Upper lobe of left lung (tissue), 6 donors: ENCODE data around the gene MRC2. TPM values are rescaled to one million over a fixed set of nuclear protein-coding genes. Genes with fewer than 3 reads are reported as not detected.

ENCODE experiments used
- ATAC-seq, 2 donors: fragments of 200-7000 bp; cut with Tn5 transposase; one replicate each; pipeline ENCODE4 v1.9.1; 2022; ENCODE audit warnings: mild to moderate bottlenecking in 2 of 2, moderate library complexity in 2 of 2; ENCODE audit not compliant: low FRiP score in 2 of 2
- DNase-seq, 2 donors: peaks; one replicate each; pipeline ENCODE4 v3.0.0-alpha.2; 2019 to 2020
- H3K27ac ChIP-seq, 4 donors: fragments of 200-600 bp; sonication (generic); one replicate each; pipeline ENCODE4 v1.5.1; 2016 to 2019
- H3K27me3 ChIP-seq, 4 donors: fragments of 200-600 bp; sonication (generic); one replicate each; pipeline ENCODE4 v1.5.1; 2017 to 2019
- H3K36me3 ChIP-seq, 4 donors: fragments of 200-600 bp; sonication (generic); one replicate each; pipeline ENCODE4 v1.5.1; 2016 to 2019
- H3K4me1 ChIP-seq, 4 donors: fragments of 200-600 bp; sonication (generic); one replicate each; pipeline ENCODE4 v1.5.1; 2018 to 2019
- H3K4me3 ChIP-seq, 4 donors: fragments of 200-600 bp; sonication (generic); one replicate each; pipeline ENCODE4 v1.5.1; 2017 to 2019; ENCODE audit warnings: mild to moderate bottlenecking in 2 of 4, moderate library complexity in 1 of 4
- H3K9me3 ChIP-seq, 4 donors: fragments of 200-600 bp; sonication (generic); one replicate each; pipeline ENCODE4 v1.5.1; 2018 to 2019
- EP300 ChIP-seq, 4 donors: sonication (generic); formaldehyde crosslinking; IDR thresholded peaks; one replicate each; pipeline ENCODE4 v1.5.1; 2017; ENCODE audit warnings: antibody characterized with exemption in 4 of 4, control low read depth in 2 of 4
- POLR2A ChIP-seq, 4 donors: fragments of 450-650 bp; IDR thresholded peaks; one replicate each; pipeline ENCODE4 v1.5.1; 2016 to 2017; ENCODE audit warnings: antibody characterized with exemption in 4 of 4, mild to moderate bottlenecking in 2 of 4
- POLR2AphosphoS5 ChIP-seq, 2 donors: sonication (generic); formaldehyde crosslinking; IDR thresholded peaks; one replicate each; pipeline ENCODE4 v1.5.1; 2017; ENCODE audit warnings: antibody characterized with exemption in 2 of 2
- WGBS, 2 donors: methylation state at CpG; one replicate each; pipeline ENCODE4 v1.1.5; 2017 to 2018; 5-methylcytosine and 5-hydroxymethylcytosine counted together
- total RNA-seq, 6 donors: library from RNA; depleted of rRNA in 4 of 6; stranded (reverse); fragments of >200 nt in 4 of 6; gene quantifications; one replicate each; pipeline versions ENCODE4 v1.1.0 to v1.2.1, GENCODE V29; 2016 to 2021
- TF ChIP-seq, protein P1 (sequence below), 6 experiments: fragments of 450-650 bp in 4 of 6; fragments of 200-600 bp in 2 of 6; sonication (generic) in 2 of 6; IDR thresholded peaks; one replicate each; pipeline ENCODE4 v1.5.1; 2016 to 2019; ENCODE audit warnings: antibody characterized with exemption in 6 of 6
- donor health status: DM: no; HTN: no; CAD: no; lungs with moderate emphysema.
- donor health status: DM: no; HTN: yes; CAD: no; lungs with severe emphysema.

The MRC2 gene
- total RNA-seq, 6 donors from 2014 or later: 32.1 to 185 (median 116) TPM

- no peak for TF ChIP-seq EP300 (IDR thresholded peaks at IDR 0.05)
- TF ChIP-seq, protein P1, sequence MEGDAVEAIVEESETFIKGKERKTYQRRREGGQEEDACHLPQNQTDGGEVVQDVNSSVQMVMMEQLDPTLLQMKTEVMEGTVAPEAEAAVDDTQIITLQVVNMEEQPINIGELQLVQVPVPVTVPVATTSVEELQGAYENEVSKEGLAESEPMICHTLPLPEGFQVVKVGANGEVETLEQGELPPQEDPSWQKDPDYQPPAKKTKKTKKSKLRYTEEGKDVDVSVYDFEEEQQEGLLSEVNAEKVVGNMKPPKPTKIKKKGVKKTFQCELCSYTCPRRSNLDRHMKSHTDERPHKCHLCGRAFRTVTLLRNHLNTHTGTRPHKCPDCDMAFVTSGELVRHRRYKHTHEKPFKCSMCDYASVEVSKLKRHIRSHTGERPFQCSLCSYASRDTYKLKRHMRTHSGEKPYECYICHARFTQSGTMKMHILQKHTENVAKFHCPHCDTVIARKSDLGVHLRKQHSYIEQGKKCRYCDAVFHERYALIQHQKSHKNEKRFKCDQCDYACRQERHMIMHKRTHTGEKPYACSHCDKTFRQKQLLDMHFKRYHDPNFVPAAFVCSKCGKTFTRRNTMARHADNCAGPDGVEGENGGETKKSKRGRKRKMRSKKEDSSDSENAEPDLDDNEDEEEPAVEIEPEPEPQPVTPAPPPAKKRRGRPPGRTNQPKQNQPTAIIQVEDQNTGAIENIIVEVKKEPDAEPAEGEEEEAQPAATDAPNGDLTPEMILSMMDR (IDR thresholded peaks at IDR 0.05): no peak
- no peak for TF ChIP-seq POLR2A (IDR thresholded peaks at IDR 0.05)
- no peak for TF ChIP-seq POLR2AphosphoS5 (IDR thresholded peaks at IDR 0.05)
- H3K4me3 ChIP-seq: no peak overlapping the region
- 87 to 95% methylated on average over 5 to 12 of the region's 18 CpGs for WGBS, 2 donors
- no peak overlapping the region for H3K27ac ChIP-seq
- H3K4me1 ChIP-seq: no peaks in the 10 kb centered on the region
- DNase-seq (no peak), ATAC-seq (no peak)
- no peaks in the 10 kb centered on the region for H3K9me3 ChIP-seq
- H3K27me3 ChIP-seq: no peaks in the 10 kb centered on the region
- peaks cover 0 to 33% (median 15%) of the 10 kb centered on the region in 4 donors for H3K36me3 ChIP-seq
Observed at GRCh38 chr17:62676952-62677596, 49.6 kb downstream of the MRC2 start.

DNA sequence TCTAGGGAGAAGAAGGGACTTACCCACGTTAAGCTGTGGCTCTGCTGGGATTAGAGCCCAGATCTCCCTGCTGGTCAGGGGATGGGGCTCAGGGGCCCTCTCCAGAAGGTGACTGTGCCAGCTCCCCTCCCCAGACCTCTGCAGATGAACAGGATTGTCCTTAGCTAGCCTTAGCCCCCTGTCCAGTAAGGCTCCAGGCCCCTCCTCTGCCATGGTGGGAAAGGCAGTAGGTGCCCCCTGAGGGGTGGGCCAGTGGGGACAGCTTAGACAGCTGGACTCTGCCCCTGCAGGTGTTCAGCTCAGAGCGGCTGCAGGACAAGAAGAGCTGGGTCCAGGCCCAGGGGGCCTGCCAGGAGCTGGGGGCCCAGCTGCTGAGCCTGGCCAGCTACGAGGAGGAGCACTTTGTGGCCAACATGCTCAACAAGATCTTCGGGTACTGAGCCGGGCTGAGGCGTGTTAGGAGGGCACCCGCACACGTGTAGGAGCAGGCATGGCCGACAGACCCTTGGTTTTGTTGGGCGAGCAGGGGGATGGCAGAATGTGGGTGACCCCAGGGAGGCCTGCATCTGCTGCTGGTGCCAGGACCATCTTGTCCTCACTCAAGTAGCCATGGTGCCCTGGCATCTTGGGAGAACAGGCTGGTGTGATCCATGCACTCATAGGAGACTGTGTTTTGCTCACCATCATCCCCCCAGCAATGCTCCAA is 50.9 kb downstream of the MRC2 start:
- Histone ChIP-seq H3K9me3 (no peaks in the 10 kb centered on the region), H3K36me3 (peaks cover 0 to 35% (median 15%) of the 10 kb centered on the region in 4 donors), H3K27me3 (no peaks in the 10 kb centered on the region), H3K27ac (no peak overlapping the region), H3K4me3 (no peak overlapping the region), H3K4me1 (no peaks in the 10 kb centered on the region)
- TF ChIP-seq EP300 (IDR thresholded peaks at IDR 0.05) (no peak), POLR2AphosphoS5 (IDR thresholded peaks at IDR 0.05) (no peak), POLR2A (IDR thresholded peaks at IDR 0.05) (no peak)
- TF ChIP-seq, protein P1 (IDR thresholded peaks at IDR 0.05): no peak
- ATAC-seq: no peak
- 94 to 95% methylated on average over 4 to 8 of the region's 10 CpGs for WGBS, 2 donors
- no peak for DNase-seq

GRCh38 chr17:62679866-62680377 is 52.5 kb downstream of the MRC2 start:
- Histone ChIP-seq H3K36me3 (peaks cover 0 to 23% (median 12%) of the 10 kb centered on the region in 4 donors), H3K4me1 (no peaks in the 10 kb centered on the region), H3K9me3 (no peaks in the 10 kb centered on the region), H3K27me3 (no peaks in the 10 kb centered on the region), H3K4me3 (no peak overlapping the region), H3K27ac (no peak overlapping the region)
- WGBS, 2 donors: 91 to 94% methylated on average over 34 to 37 of the region's 37 CpGs
- DNase-seq (peak in 1 of 2 donors; percentile 79), ATAC-seq (no peak)
- TF ChIP-seq POLR2AphosphoS5 (IDR thresholded peaks at IDR 0.05) (no peak), POLR2A (IDR thresholded peaks at IDR 0.05) (no peak), EP300 (IDR thresholded peaks at IDR 0.05) (no peak)
- TF ChIP-seq, protein P1 (IDR thresholded peaks at IDR 0.05): no peak

DNA sequence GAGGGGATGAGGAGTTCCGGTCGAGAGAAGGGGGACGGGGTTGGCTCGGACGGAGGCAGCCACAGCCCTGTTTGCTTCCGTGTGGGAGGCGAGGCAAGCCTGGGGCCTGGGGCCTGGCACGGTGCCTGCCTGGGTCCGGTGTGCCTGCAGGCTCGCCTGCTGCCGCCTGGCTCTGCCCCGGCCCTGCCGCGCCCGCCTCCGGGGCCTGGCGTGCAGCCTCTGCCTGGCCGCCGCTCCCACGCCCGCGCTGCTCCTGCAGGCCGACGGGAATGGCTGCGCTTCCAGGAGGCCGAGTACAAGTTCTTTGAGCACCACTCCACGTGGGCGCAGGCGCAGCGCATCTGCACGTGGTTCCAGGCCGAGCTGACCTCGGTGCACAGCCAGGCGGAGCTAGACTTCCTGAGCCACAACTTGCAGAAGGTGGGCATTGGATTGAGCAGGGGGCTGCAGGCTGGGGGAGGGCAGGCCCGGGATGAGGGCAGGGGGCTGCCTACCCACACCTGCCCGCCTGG is 53.1 kb downstream of the MRC2 start:
- WGBS, 2 donors: 93 to 96% methylated on average over 23 to 34 of the region's 36 CpGs
- Histone ChIP-seq H3K9me3 (no peaks in the 10 kb centered on the region), H3K27ac (no peak overlapping the region), H3K4me1 (no peaks in the 10 kb centered on the region), H3K4me3 (no peak overlapping the region), H3K36me3 (peaks cover 0 to 23% (median 12%) of the 10 kb centered on the region in 4 donors), H3K27me3 (no peaks in the 10 kb centered on the region)
- DNase-seq: peak in 1 of 2 donors; percentile 85
- ATAC-seq: peak in 1 of 2 donors; percentile 6
- no peak for TF ChIP-seq POLR2AphosphoS5 (IDR thresholded peaks at IDR 0.05)
- TF ChIP-seq, protein P1 (IDR thresholded peaks at IDR 0.05): peak in 1 of 6 experiments; percentile 6
